GM18951 (cell line): ENCODE measurements around the gene BBC3.

Experiments
- POLR2A ChIP-seq: IDR thresholded peaks from 4 replicates; pipeline ENCODE4 v1.6.1; 2011; ENCODE audit warnings: mild to moderate bottlenecking; ENCODE audit not compliant: insufficient read length, insufficient read depth; ENCODE audit errors: extremely low read depth
- in situ Hi-C: fragments of 300-500 bp; cut with MboI; formaldehyde crosslinking; loops from one replicate; pipeline ENCODE4 v1.12.0; 2022; ENCODE audit warnings: low sequenced_read_pairs, mixed read lengths, inconsistent platforms; ENCODE audit not compliant: unreplicated experiment

Gene BBC3

DNA sequence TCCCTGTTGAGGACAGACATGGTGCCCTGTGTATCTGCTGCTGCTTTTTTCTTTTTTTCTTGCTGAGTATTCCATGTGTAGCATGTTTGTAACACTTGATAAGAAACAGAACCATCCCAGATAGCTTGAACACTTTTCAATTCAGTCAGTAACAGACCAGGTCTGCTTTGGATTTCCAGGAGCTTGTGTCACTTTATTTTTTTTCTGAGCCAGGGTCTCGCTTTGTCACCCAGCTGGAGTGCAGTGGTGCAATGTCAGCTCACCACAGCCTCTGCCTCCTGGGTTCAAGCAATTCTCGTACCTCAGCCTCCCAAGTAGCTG lies 43.7 kb downstream of the BBC3 start:
- in situ Hi-C loops: no loop called here
- TF ChIP-seq POLR2A: no peak

DNA sequence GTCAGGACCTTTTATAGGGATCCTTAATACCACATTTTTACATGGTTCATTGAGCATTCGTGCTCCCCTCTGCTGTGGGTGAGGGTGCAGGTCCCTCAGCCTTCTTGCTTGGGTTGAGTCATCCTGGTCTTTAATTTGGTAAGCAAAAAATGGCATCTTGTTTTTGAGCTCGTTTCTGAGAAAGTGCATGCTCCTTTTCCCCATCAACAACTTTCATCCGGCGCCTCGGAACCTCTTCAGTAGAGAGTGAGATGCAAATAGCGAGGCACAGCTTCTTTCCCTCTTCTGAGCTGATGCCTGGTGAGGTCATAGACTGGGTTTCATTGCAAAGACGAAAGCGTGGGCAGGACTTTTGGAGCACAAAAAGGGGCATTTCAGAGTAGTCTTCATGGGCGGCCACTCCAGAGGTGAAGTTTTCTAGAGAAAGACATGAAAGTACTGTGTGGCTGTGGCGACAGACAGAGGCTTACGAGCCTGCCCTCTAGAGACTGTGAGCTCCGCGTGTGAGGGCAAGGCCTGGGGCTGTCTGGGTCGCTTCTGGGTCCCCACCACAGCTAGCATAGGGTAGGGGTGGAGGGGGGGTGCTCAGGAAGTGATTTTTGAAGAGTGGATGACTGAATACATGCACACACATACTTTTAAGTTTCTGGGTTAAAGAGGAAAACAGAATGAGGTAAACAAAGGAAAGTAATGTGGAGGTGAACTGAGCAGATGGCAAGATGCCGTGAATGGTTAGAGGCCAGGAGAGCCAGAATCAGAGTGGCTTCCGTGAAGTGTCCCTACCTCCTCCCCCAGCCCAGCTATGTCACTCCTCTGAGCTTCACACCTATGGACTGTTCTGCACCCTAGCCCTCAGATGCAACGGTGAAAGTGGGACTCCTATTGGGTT lies 44.3 kb downstream of the BBC3 start:
- peak; percentile 28 for TF ChIP-seq POLR2A
- in situ Hi-C loops: no loop called here

DNA sequence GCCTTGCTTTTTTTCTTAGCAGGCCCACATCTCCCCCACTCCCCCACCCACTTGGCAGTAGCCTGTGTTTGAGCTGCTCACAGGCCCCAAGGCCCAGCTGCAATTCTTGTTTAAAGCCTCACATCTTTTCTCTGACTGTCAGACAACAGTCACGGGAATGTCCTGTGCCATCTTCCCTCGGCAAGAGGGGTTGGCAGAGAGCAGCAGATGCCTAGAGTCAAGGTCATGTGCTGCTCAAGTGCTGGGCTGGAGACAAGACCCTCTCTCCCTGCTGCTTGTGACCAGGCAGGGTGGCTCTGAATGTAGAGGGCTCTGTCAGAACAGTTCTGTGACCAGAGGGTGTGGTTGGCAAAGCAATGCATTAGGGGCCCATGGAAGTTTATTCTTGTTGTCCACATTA lies 47.4 kb downstream of the BBC3 start:
- in situ Hi-C loops: no loop called here
- TF ChIP-seq POLR2A: no peak

DNA sequence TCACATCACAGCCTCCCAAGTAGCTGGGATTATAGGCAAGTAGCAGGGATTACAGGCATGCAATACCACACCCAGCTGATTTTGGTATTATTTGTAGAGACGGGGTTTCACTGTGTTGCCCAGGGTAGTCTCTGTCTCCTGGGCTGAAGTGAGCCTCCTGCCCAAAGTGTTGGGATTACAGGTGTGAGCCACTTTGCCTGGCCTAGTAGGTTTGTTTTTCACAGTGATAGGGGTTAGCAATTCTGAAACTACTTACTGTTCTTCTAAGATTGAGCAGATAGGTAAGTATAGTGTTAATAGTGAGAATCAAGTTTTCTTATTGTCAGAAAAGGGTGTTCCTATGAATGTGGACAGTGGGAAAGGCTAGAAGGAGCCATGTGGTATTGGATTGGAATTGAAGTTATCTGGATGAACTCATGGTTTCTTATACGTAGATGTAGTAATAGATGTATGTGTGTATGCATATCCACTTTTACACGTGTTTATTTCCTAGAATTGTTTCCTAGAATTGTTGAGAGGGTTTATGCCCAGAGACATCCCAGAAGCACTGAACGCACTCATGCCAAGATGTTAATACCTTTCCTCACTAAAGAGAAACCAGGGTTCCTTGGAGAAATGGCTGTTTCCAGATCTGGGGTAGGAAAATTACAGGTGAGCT lies 51.2 kb downstream of the BBC3 start:
- no peak for TF ChIP-seq POLR2A
- in situ Hi-C loops: no loop called here

DNA sequence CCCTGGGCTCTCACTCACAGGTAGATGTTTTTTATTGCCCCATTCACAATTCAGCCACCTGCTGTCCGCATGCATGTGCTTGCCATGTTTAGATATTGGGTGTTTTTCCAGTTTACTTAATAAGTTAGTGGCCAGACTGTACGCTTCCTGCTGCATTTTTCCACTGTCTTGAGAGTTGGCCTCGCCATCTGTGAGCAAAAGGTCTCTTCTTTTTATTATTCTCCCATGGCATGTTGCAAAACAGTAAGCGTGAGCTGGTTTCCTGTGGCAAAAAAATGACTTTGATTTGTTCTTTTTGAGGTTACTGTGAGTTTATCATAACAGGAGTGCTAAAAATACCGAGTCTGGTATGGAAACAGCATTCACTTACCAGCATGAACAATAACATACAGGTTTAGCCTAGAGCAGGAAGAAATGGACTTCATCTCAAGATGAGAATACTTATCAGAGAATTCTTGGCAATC lies 54.3 kb downstream of the BBC3 start:
- in situ Hi-C loops: no loop called here
- no peak for TF ChIP-seq POLR2A

DNA sequence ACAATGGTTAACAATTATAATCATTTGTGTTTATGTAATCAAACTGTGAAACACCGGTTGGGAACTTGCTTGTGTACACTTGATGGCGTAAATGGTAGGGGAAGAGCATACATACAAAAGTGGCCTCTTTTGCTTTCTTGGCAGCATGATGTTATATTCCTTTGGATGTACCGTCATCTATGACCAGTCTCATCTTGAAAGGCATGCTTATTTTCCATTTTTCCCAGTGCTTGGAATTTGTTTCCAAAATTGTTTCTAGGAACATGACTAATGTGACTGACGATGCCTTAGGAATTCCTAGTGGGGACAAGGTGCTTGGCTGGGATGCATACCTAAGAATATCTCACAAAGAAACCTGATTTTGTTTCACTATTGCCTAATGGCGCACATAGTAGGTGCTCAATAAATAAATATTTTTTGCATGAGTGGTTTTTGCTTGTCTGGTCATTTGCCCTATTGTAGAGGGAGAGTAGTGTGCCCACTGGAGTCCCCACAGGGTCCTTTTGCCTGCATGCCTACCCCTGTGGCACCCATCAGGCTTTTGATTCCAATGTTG lies 54.9 kb downstream of the BBC3 start:
- in situ Hi-C loops: no loop called here
- no peak for TF ChIP-seq POLR2A

DNA sequence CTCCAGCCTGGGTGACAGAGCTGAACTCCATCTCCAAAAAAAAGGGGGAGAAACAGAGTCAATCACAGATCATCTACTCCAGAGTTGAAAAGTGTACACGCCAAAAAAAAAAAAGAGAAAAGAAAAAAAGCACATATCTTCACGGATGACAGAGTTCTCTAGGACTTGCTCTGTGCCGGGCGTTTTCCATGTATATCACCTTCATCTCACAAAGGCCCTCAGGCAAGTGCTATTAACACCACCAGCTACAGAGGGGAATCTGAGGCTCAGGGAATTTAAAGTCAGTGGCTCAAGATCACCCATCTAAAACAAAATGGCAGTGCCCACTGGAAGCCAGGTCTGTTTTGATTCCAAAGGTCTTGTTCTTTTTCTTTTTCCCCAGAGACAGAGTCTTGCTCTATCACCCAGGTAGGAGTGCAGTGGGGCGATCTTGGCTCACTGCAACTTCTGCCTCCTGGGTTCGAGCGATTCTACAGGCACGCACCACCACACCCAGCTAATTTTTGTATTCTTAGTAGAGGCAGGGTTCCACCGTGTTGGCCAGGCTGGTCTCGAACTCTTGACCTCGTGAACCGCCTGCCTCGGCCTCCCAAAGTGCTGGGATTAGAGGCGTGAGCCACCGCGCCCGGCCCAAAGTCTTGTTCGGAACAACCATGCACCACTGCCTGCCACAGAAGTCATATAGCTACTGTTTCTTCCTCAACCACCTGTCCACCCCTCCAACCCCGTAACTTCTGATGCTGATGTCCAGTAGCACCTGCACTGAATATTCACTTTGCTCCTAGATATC lies 58.1 kb downstream of the BBC3 start:
- in situ Hi-C loops: no loop called here
- no peak for TF ChIP-seq POLR2A
